Astrocyte (in vitro differentiated cells and primary cell): ENCODE data around the gene MKS1. TPM values are rescaled to one million over a fixed set of nuclear protein-coding genes. Genes with fewer than 3 reads are reported as not detected.

Source experiments
- DNase-seq: peaks from one replicate; pipeline ENCODE4 v3.0.0-alpha.2; 2010; ENCODE audit warnings: low read depth
- FAIRE-seq: peaks from 2 replicates; lab custom pipeline; 2011; peaks lifted over from hg19 to GRCh38; lab: Jason Lieb, UNC
- H2AFZ ChIP-seq: 2 replicates; pipeline ENCODE4 v1.6.0; 2012; ENCODE audit warnings: low read depth, low read length, inconsistent platforms
- H3K27ac ChIP-seq: 2 replicates; pipeline ENCODE4 v1.5.1; 2011; ENCODE audit warnings: low read depth, low read length, inconsistent platforms
- H3K27me3 ChIP-seq: 2 replicates; pipeline ENCODE4 v1.6.0; 2011; ENCODE audit warnings: low read length, inconsistent platforms; ENCODE audit not compliant: insufficient read depth
- H3K36me3 ChIP-seq: 2 replicates; pipeline ENCODE4 v1.5.1; 2011; ENCODE audit warnings: low read length, inconsistent platforms; ENCODE audit not compliant: insufficient read depth
- H3K4me1 ChIP-seq: 2 replicates; pipeline ENCODE4 v1.5.1; 2011; ENCODE audit warnings: low read length, inconsistent platforms; ENCODE audit not compliant: insufficient read depth
- H3K4me2 ChIP-seq: 2 replicates; pipeline ENCODE4 v1.6.0; 2012; ENCODE audit warnings: low read length, inconsistent platforms
- H3K4me3 ChIP-seq: 2 replicates; pipeline ENCODE4 v1.5.1; 2011; ENCODE audit warnings: low read depth, mild to moderate bottlenecking, low read length, inconsistent platforms; ENCODE audit not compliant: insufficient read depth
- H3K79me2 ChIP-seq: 2 replicates; pipeline ENCODE4 v1.6.0; 2012; ENCODE audit warnings: mild to moderate bottlenecking, low read length, inconsistent platforms; ENCODE audit not compliant: insufficient read depth
- H3K9ac ChIP-seq: 2 replicates; pipeline ENCODE4 v1.6.0; 2012; ENCODE audit warnings: mild to moderate bottlenecking, low read length, inconsistent platforms
- H3K9me3 ChIP-seq: 2 replicates; pipeline ENCODE4 v1.5.1; 2012; ENCODE audit warnings: low read depth, mild to moderate bottlenecking, low read length, inconsistent platforms; ENCODE audit not compliant: insufficient read depth
- H4K20me1 ChIP-seq: 2 replicates; pipeline ENCODE4 v1.6.0; 2012; ENCODE audit warnings: low read length, inconsistent platforms; ENCODE audit not compliant: insufficient read depth
- H3K27ac Mint-ChIP-seq: one replicate; pipeline ENCODE4 v1.8.0; 2021; ENCODE audit warnings: mild to moderate bottlenecking, mixed read lengths; ENCODE audit not compliant: unreplicated experiment
- H3K27me3 Mint-ChIP-seq: one replicate; pipeline ENCODE4 v1.8.0; 2021; ENCODE audit warnings: low read depth, mixed read lengths; ENCODE audit not compliant: unreplicated experiment
- H3K36me3 Mint-ChIP-seq: one replicate; pipeline ENCODE4 v1.8.0; 2021; ENCODE audit warnings: low read depth, mixed read lengths; ENCODE audit not compliant: unreplicated experiment
- H3K4me1 Mint-ChIP-seq: one replicate; pipeline ENCODE4 v1.8.0; 2021; ENCODE audit warnings: low read depth, mixed read lengths; ENCODE audit not compliant: unreplicated experiment
- H3K4me3 Mint-ChIP-seq: one replicate; pipeline ENCODE4 v1.8.0; 2021; ENCODE audit warnings: mild to moderate bottlenecking, moderate library complexity, mixed read lengths; ENCODE audit not compliant: unreplicated experiment
- H3K9me3 Mint-ChIP-seq: one replicate; pipeline ENCODE4 v1.8.0; 2021; ENCODE audit warnings: mild to moderate bottlenecking, mixed read lengths; ENCODE audit not compliant: unreplicated experiment
- CTCF ChIP-seq: IDR thresholded peaks from 2 replicates; pipeline ENCODE4 v1.5.1; 2011; ENCODE audit warnings: low read depth, mild to moderate bottlenecking, inconsistent platforms, low read length, moderate library complexity; ENCODE audit not compliant: insufficient read depth
- EZH2 ChIP-seq: IDR thresholded peaks from 2 replicates; pipeline ENCODE4 v1.6.1; 2012; ENCODE audit warnings: mild to moderate bottlenecking, low read length, inconsistent platforms; ENCODE audit not compliant: insufficient read depth
- total RNA-seq: library from RNA; stranded (reverse); gene quantifications from 2 replicates; pipeline ENCODE4 v1.2.1, GENCODE V29; 2021

MKS1 gene
- total RNA-seq, 1 donor from 2014 or later = 12.0 TPM

GRCh38 chr17:58166682-58167081 is 52.4 kb downstream of the MKS1 start, which contains the start of gene OR4D2:
TSS of gene OR4D2 (plus strand) at chr17:58166982. CDS start at chr17:58169656, 2,674 bp downstream.
- DNase-seq (no peak), FAIRE-seq (no peak)
- no peak within 1 kb of the TSS for H2AFZ ChIP-seq
- no peak within 1 kb of the TSS for H3K9ac ChIP-seq
- H3K4me1 ChIP-seq = no peaks in the 10 kb centered on the region
- no peak within 1 kb of the TSS for H3K4me3 ChIP-seq
- no peak within 1 kb of the TSS for H3K27ac Mint-ChIP-seq
- no peaks in the 10 kb centered on the region for H3K4me1 Mint-ChIP-seq
- no peaks in the 10 kb centered on the region for H4K20me1 ChIP-seq
- H3K4me3 Mint-ChIP-seq = no peak within 1 kb of the TSS
- TF ChIP-seq CTCF (no peak), EZH2 (no peak)
- H3K9me3 ChIP-seq = no peaks in the 10 kb centered on the region
- H3K27me3 Mint-ChIP-seq = peaks cover 80% of the 10 kb centered on the region
- no peak within 1 kb of the TSS for H3K27ac ChIP-seq
- H3K9me3 Mint-ChIP-seq = peaks cover 7% of the 10 kb centered on the region
- H3K36me3 Mint-ChIP-seq = no peaks in the 10 kb centered on the region
- no peaks in the 10 kb centered on the region for H3K36me3 ChIP-seq
- H3K79me2 ChIP-seq = no peaks in the 10 kb centered on the region
- H3K4me2 ChIP-seq = no peak within 1 kb of the TSS
- peaks cover 9% of the 10 kb centered on the region for H3K27me3 ChIP-seq

- H2AFZ ChIP-seq = no peak overlapping the region
- peaks cover 84% of the 10 kb centered on the region for H3K27me3 Mint-ChIP-seq
- H3K36me3 ChIP-seq = no peaks in the 10 kb centered on the region
- no peaks in the 10 kb centered on the region for H3K79me2 ChIP-seq
- no peak overlapping the region for H3K4me2 ChIP-seq
- H3K4me1 ChIP-seq = no peaks in the 10 kb centered on the region
- no peaks in the 10 kb centered on the region for H3K36me3 Mint-ChIP-seq
- no peak overlapping the region for H3K27ac ChIP-seq
- DNase-seq = no peak
- FAIRE-seq = no peak
- no peak overlapping the region for H3K4me3 Mint-ChIP-seq
- TF ChIP-seq EZH2 = no peak
- TF ChIP-seq CTCF = no peak
- H3K9me3 ChIP-seq = no peaks in the 10 kb centered on the region
- H3K4me3 ChIP-seq = no peak overlapping the region
- peaks cover 15% of the 10 kb centered on the region for H3K27me3 ChIP-seq
- H3K4me1 Mint-ChIP-seq = no peaks in the 10 kb centered on the region
- no peak overlapping the region for H3K9ac ChIP-seq
- H3K9me3 Mint-ChIP-seq = peaks cover 7% of the 10 kb centered on the region
- no peak overlapping the region for H3K27ac Mint-ChIP-seq
- H4K20me1 ChIP-seq = no peaks in the 10 kb centered on the region
These were observed 53.1 kb downstream of the MKS1 start for GRCh38 chr17:58165981-58166380.

- H3K4me3 ChIP-seq = no peak overlapping the region
- H3K9me3 Mint-ChIP-seq = no peaks in the 10 kb centered on the region
- no peaks in the 10 kb centered on the region for H3K4me1 Mint-ChIP-seq
- no peak overlapping the region for H3K4me2 ChIP-seq
- no peak overlapping the region for H3K27ac ChIP-seq
- DNase-seq = no peak
- no peak overlapping the region for H3K27ac Mint-ChIP-seq
- no peak for FAIRE-seq
- no peaks in the 10 kb centered on the region for H4K20me1 ChIP-seq
- no peaks in the 10 kb centered on the region for H3K36me3 Mint-ChIP-seq
- peaks cover 39% of the 10 kb centered on the region for H3K27me3 ChIP-seq
- no peak overlapping the region for H2AFZ ChIP-seq
- H3K4me1 ChIP-seq = no peaks in the 10 kb centered on the region
- no peak overlapping the region for H3K9ac ChIP-seq
- no peaks in the 10 kb centered on the region for H3K36me3 ChIP-seq
- peaks cover 67% of the 10 kb centered on the region for H3K27me3 Mint-ChIP-seq
- H3K79me2 ChIP-seq = no peaks in the 10 kb centered on the region
- H3K9me3 ChIP-seq = no peaks in the 10 kb centered on the region
- H3K4me3 Mint-ChIP-seq = no peak overlapping the region
- no peak for TF ChIP-seq EZH2
- TF ChIP-seq CTCF = no peak
These were observed 57.5 kb downstream of the MKS1 start for GRCh38 chr17:58161566-58161965.
